Activated B cell treated with CpG ODN at 0.5 μM for 24 hours (primary cell): Measurements from ENCODE around the gene NRCAM. TPM values are rescaled to one million over a fixed set of nuclear protein-coding genes. Genes with fewer than 3 reads are reported as not detected.

Experiments
- ATAC-seq: fragments of 200-7000 bp; cut with Tn5 transposase; one replicate; pipeline ENCODE4 v1.10.0; 2021; ENCODE audit warnings: low read depth, mild to moderate bottlenecking, moderate library complexity
- CTCF ChIA-PET: fragments of 350-600 bp; sonication (Branson Sonifier 250); formaldehyde crosslinking; loops from one replicate; lab custom pipeline; 2021; ENCODE audit warnings: antibody characterized with exemption; lab: Charles Lee
- POLR2A ChIA-PET: fragments of 350-600 bp; sonication (Branson Sonifier 250); formaldehyde crosslinking; loops from one replicate; lab custom pipeline; 2021; ENCODE audit warnings: antibody characterized with exemption; lab: Charles Lee
- DNase-seq: peaks from one replicate; pipeline ENCODE4 v3.0.0; 2022
- H3K27ac Mint-ChIP-seq: one replicate; pipeline ENCODE4 v1.8.0; 2020; ENCODE audit warnings: mixed read lengths
- H3K27me3 Mint-ChIP-seq: one replicate; pipeline ENCODE4 v1.8.0; 2021; ENCODE audit warnings: mixed read lengths
- H3K36me3 Mint-ChIP-seq: one replicate; pipeline ENCODE4 v1.8.0; 2021; ENCODE audit warnings: low read depth, mixed read lengths
- H3K4me1 Mint-ChIP-seq: one replicate; pipeline ENCODE4 v1.8.0; 2021; ENCODE audit warnings: mixed read lengths
- H3K4me3 Mint-ChIP-seq: one replicate; pipeline ENCODE4 v1.8.0; 2020; ENCODE audit warnings: mild to moderate bottlenecking, mixed read lengths
- H3K9me3 Mint-ChIP-seq: one replicate; pipeline ENCODE4 v1.8.0; 2020; ENCODE audit warnings: mixed read lengths
- intact Hi-C: fragments of 100-400 bp; cut with micrococcal nuclease; formaldehyde crosslinking; loops from one replicate; pipeline ENCODE4 v1.15.1; 2024
- total RNA-seq: library from RNA; stranded (reverse); gene quantifications from 2 replicates; pipeline ENCODE4 v1.2.3, GENCODE V29; 2022
- TF ChIP-seq, protein P1 (sequence below): fragments of 200-600 bp; IDR thresholded peaks from one replicate; pipeline ENCODE4 v1.8.0; 2022; ENCODE audit warnings: antibody characterized with exemption, mild to moderate bottlenecking

Gene NRCAM
- total RNA-seq, 1 donor from 2014 or later, result 2.2 TPM

- TF ChIP-seq, protein P1, sequence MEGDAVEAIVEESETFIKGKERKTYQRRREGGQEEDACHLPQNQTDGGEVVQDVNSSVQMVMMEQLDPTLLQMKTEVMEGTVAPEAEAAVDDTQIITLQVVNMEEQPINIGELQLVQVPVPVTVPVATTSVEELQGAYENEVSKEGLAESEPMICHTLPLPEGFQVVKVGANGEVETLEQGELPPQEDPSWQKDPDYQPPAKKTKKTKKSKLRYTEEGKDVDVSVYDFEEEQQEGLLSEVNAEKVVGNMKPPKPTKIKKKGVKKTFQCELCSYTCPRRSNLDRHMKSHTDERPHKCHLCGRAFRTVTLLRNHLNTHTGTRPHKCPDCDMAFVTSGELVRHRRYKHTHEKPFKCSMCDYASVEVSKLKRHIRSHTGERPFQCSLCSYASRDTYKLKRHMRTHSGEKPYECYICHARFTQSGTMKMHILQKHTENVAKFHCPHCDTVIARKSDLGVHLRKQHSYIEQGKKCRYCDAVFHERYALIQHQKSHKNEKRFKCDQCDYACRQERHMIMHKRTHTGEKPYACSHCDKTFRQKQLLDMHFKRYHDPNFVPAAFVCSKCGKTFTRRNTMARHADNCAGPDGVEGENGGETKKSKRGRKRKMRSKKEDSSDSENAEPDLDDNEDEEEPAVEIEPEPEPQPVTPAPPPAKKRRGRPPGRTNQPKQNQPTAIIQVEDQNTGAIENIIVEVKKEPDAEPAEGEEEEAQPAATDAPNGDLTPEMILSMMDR, result no peak
- ChIA-PET CTCF (interaction anchor here (0.9 kb wide), 1 partner anchor 25 kb away, joined by 3 read pairs; no protein-coding TSS in a partner anchor), POLR2A (no interaction called here)
- Mint-ChIP-seq H3K9me3 (no peaks in the 10 kb centered on the region), H3K27ac (no peak overlapping the region), H3K27me3 (no peaks in the 10 kb centered on the region), H3K4me1 (no peaks in the 10 kb centered on the region), H3K4me3 (no peak overlapping the region), H3K36me3 (no peaks in the 10 kb centered on the region)
- intact Hi-C loops, result no loop called here
- ATAC-seq (no peak), DNase-seq (no peak)
These were observed 335.3 kb downstream of the NRCAM start for GRCh38 chr7:108120933-108121332.

- no peak for ATAC-seq
- no peak overlapping the region for H3K27ac Mint-ChIP-seq
- POLR2A ChIA-PET, result no interaction called here
These were observed 336.0 kb downstream of the NRCAM start for GRCh38 chr7:108120196-108120595.

DNA sequence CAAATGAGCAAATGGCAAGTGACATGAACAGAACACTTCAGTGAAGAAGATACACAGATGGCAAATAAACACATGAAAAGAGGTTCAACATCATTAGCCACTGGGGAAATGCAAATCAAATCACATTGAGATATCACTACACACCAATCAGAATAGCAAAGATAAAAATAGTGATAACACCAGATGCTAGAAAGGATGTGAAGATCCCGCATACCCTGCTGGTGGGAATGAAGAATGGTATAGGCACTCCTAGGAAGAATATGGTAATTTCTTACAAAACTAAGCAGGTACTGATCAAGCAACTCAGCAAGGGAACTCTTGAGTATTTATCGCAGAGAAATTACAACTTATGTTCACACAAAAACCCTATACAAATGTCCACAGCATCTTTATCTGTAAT lies 337.3 kb downstream of the NRCAM start:
- H3K4me3 Mint-ChIP-seq, result no peak overlapping the region
- no peaks in the 10 kb centered on the region for H3K9me3 Mint-ChIP-seq

More at GRCh38 chr7:108120196-108120595, 336.0 kb downstream of the NRCAM start:
- no peaks in the 10 kb centered on the region for H3K27me3 Mint-ChIP-seq
- intact Hi-C loops, result no loop called here
- no peak for DNase-seq
- H3K4me1 Mint-ChIP-seq, result no peaks in the 10 kb centered on the region
- H3K4me3 Mint-ChIP-seq, result no peak overlapping the region
- H3K9me3 Mint-ChIP-seq, result no peaks in the 10 kb centered on the region
- CTCF ChIA-PET, result no interaction called here
- H3K36me3 Mint-ChIP-seq, result no peaks in the 10 kb centered on the region
- TF ChIP-seq, protein P1, result no peak

GRCh38 chr7:108114117-108114841 lies 342.0 kb downstream of the NRCAM start:
- peak; percentile 74 for ATAC-seq
- no peak overlapping the region for H3K27ac Mint-ChIP-seq
- POLR2A ChIA-PET, result interaction anchor here (1.3 kb wide), 1 partner anchor 32 kb away, joined by 4 read pairs; no protein-coding TSS in a partner anchor

More for the DNA sequence above, 337.3 kb downstream of the NRCAM start:
- no peaks in the 10 kb centered on the region for H3K27me3 Mint-ChIP-seq
- TF ChIP-seq, protein P1, result no peak
- DNase-seq (no peak), ATAC-seq (no peak)
- H3K36me3 Mint-ChIP-seq, result no peaks in the 10 kb centered on the region
- intact Hi-C loops, result loop anchor here (2.0 kb wide), 1 partner anchor 16 kb away; no protein-coding TSS in a partner anchor
- ChIA-PET POLR2A (no interaction called here), CTCF (interaction anchor here (1.2 to 1.6 kb wide), 2 partner anchors 9 to 27 kb away, joined by 4 to 14 read pairs; no protein-coding TSS in a partner anchor)
- H3K27ac Mint-ChIP-seq, result no peak overlapping the region
- no peaks in the 10 kb centered on the region for H3K4me1 Mint-ChIP-seq

DNA sequence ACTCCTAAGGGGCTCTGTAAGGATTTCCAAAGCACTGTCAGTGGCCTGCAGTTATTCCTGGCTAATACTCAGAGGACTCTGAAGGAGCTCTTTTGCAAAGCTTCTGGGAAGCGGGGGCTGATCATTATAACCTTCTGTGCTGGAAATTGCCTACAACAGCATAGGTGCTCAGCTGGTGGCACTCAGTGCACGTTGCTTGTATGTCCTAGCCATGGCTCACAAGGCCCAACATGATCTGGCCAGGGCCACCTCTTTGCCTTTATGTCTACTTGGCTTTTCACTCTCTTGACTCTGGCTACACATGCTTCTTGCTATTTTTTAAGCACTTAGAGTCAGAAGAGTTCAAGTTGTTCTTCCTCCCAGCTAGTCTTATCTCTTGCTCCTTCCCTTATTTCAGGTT lies 343.6 kb downstream of the NRCAM start:
- H3K4me1 Mint-ChIP-seq, result no peaks in the 10 kb centered on the region
- H3K4me3 Mint-ChIP-seq, result no peak overlapping the region
- DNase-seq, result no peak
- H3K27ac Mint-ChIP-seq, result no peak overlapping the region
- POLR2A ChIA-PET, result no interaction called here
- H3K27me3 Mint-ChIP-seq, result no peaks in the 10 kb centered on the region
- H3K9me3 Mint-ChIP-seq, result no peaks in the 10 kb centered on the region
- TF ChIP-seq, protein P1, result no peak
- no peak for ATAC-seq
- H3K36me3 Mint-ChIP-seq, result no peaks in the 10 kb centered on the region
- intact Hi-C loops, result no loop called here
- CTCF ChIA-PET, result interaction anchor here (1.3 to 3.0 kb wide), 4 partner anchors 16 to 384 kb away, joined by 4 to 86 read pairs (median 10); no protein-coding TSS in a partner anchor

More at GRCh38 chr7:108114117-108114841, 342.0 kb downstream of the NRCAM start:
- Mint-ChIP-seq H3K9me3 (no peaks in the 10 kb centered on the region), H3K4me3 (no peak overlapping the region), H3K27me3 (no peaks in the 10 kb centered on the region), H3K4me1 (no peaks in the 10 kb centered on the region), H3K36me3 (no peaks in the 10 kb centered on the region)
- TF ChIP-seq, protein P1, result no peak
- DNase-seq, result no peak
- intact Hi-C loops, result loop anchor here (1.0 kb wide), 2 partner anchors 32 to 383 kb away; no protein-coding TSS in a partner anchor
- CTCF ChIA-PET, result interaction anchor here (1.1 to 3.0 kb wide), 9 partner anchors 14 to 384 kb away, joined by 3 to 86 read pairs (median 5); no protein-coding TSS in a partner anchor
